Measurements from ENCODE around the gene ABHD4.

ABHD4 gene

DNA sequence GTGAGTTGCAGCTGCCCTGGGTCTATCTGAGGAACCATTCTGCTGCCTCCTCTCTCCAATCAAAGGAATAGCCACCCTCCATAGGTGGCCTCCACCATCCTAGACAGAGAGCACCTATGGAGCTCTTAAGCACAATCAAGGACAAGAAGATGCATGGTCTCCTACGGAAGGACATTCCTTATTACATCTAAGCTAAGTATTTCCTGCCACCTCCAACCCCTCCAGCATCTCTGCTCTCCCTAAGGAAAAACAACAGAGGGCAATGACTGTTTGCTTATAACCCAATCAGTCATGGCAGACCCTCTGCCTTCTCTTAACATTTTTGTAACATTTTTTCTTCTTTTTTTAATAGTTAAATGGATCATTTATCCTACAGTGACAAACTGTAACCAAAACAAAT lies 60.8 kb downstream of the ABHD4 start:
- no peak for DNase-seq (ENCODE audit: low read depth in 1 of 2, low spot score in 1 of 2)

DNA sequence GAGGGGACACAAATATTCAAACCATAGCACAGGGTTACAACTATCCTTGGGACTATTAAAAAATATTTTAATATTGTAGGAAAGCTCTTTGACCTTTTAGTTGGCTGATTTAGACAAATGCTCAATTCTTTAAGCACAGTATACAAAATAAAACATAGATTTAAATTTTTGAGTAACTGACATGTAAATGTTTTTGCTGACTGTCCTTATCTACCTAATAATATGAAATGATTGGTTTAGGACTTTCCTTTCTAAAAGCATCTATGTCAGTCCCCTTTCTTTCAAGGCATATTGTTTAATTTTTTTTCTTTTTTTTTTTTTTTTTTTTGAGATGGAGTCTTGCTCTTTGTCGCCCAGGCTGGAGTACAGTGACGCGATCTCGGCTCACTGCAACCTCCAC lies 62.6 kb downstream of the ABHD4 start:
- no peak for DNase-seq (ENCODE audit: low read depth in 1 of 2, low spot score in 1 of 2)

All from stimulated activated CD4-positive, alpha-beta T cell treated with anti-CD3 and anti-CD28 coated beads, Interleukin-15, amount 100 ng/mL, for 1 hour (primary cell).